Psoas muscle (tissue), 8 donors: ENCODE results near the gene SMARCAD1. TPM values are rescaled to one million over a fixed set of nuclear protein-coding genes. Genes with fewer than 3 reads are reported as not detected.
"Not testable (repeated sequence)": the region's sequence is repeated elsewhere in the genome, so short reads cannot be mapped to it uniquely, and the experiment has no call there.

Experiments used
- ATAC-seq, 4 donors: fragments of 200-7000 bp; cut with Tn5 transposase; one replicate each; pipeline ENCODE4 v1.9.1; 2020; ENCODE audit warnings: moderate library complexity in 3 of 4, mild to moderate bottlenecking in 2 of 4
- DNase-seq, 2 donors: peaks; one replicate each; pipeline ENCODE4 v3.0.0-alpha.2; 2020
- H3K27ac ChIP-seq: fragments of 200-600 bp; one replicate; pipeline ENCODE4 v1.8.0; 2022
- H3K27me3 ChIP-seq, 3 donors: fragments of 200-600 bp in 1 of 3; one replicate each; pipeline versions ENCODE4 v1.6.1 to v1.8.0; 2013 to 2022; ENCODE audit warnings: low read length in 2 of 3, mild to moderate bottlenecking in 2 of 3, moderate library complexity in 1 of 3; ENCODE audit not compliant: insufficient read depth in 3 of 3
- H3K36me3 ChIP-seq, 2 donors: fragments of 200-600 bp in 1 of 2; one replicate each; pipeline versions ENCODE4 v1.6.1 to v1.8.0; 2013 to 2022; ENCODE audit warnings: low read depth in 1 of 2, mild to moderate bottlenecking in 1 of 2, moderate library complexity in 1 of 2; ENCODE audit not compliant: insufficient read depth in 1 of 2
- H3K4me1 ChIP-seq: fragments of 200-600 bp; one replicate; pipeline ENCODE4 v1.8.0; 2022
- H3K4me3 ChIP-seq: fragments of 200-600 bp; one replicate; pipeline ENCODE4 v1.8.0; 2022; ENCODE audit warnings: mild to moderate bottlenecking
- H3K9me3 ChIP-seq: fragments of 200-600 bp; one replicate; pipeline ENCODE4 v1.8.0; 2022
- WGBS, 3 donors: extraction: QIAGEN DNeasy Blood & Tissue Kit; methylation state at CpG; one replicate each; pipeline versions ENCODE4 v1.1.6 to v1.1.7; 2013; 5-methylcytosine and 5-hydroxymethylcytosine counted together
- intact Hi-C, 2 donors: fragments of 100-400 bp; cut with DNase I; formaldehyde crosslinking; loops; one replicate each; pipeline versions ENCODE4 v1.11.0 to v1.14.2; 2022
- polyA plus RNA-seq, 3 donors: library from polyadenylated mRNA; stranded (reverse); fragments of 200-250 nt; gene quantifications; one replicate each; pipeline ENCODE4 v1.2.3, GENCODE V29; 2013
- total RNA-seq, 4 donors: library from RNA; stranded (reverse); fragmentation: NEBNext Ultra II Directional in 2 of 4; extraction: Animal tissue kit (Norgen Biotek cat#: 25700) in 2 of 4; gene quantifications; one replicate each; pipeline versions ENCODE4 v1.2.1 to v1.2.4, GENCODE V29; 2021 to 2023
- TF ChIP-seq, protein P1 (sequence below): fragments of 200-600 bp; IDR thresholded peaks from one replicate; pipeline ENCODE4 v1.8.0; 2022; ENCODE audit warnings: antibody characterized with exemption
- donor health status: healthy with polysubstance abuse.
- donor health status: DM: no; HTN: no; CAD: no; lungs with moderate emphysema.
- donor health status: Bipolar disorder and iron deficiency.
- donor health status: healthy.
- donor health status: DM: yes; HTN: yes; CAD: no.
- donor health status: DM: no; HTN: no; CAD: no.
- donor health status: DM: no; HTN: no; CAD: no.
- donor health status: DM: yes; HTN: yes; CAD: no.

The SMARCAD1 gene
- total and polyA plus RNA-seq, 7 donors: 5.0 to 10.5 (median 8.1) TPM

DNA sequence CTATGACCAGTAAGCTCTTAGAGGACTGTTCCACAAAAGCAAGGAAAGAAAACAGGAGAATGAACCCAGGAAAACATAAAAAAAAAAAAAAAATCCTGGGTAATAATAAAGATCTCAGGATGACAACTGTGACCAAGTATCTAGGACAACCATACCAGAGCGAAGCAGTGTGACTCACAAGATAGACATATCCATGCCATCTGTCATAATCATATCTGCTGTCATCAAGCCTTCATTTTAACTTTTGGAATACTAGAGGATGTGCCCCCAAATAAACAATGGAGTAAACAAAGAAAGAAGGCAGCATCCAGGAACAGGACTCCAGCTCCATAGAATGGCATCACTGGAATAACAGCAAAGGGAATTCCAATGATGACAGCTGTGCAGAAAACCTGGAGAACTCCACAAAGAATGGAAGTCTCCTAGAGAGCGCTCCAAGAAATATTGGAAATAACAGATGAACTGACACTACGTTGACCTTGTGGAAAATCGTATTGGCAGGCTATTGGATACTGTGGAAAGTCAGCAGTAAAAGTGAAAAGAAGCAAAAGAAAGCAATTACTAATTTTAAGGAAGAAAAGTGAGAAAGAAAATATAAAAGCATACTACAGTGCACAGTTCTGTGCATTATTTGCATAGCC, 99.7 kb downstream of the SMARCAD1 start:
- no peak overlapping the region for H3K27ac ChIP-seq
- peaks cover 8% of the 10 kb centered on the region for H3K4me1 ChIP-seq
- H3K9me3 ChIP-seq: no peaks in the 10 kb centered on the region
- no peaks in the 10 kb centered on the region for H3K27me3 ChIP-seq
- no peak overlapping the region for H3K4me3 ChIP-seq
- DNase-seq (no peak), ATAC-seq (peak; percentile 89 to 94 (median 90))
- intact Hi-C loops: loop anchor here (10.0 kb wide), 2 partner anchors 87 to 287 kb away; no protein-coding TSS in a partner anchor
- no peaks in the 10 kb centered on the region for H3K36me3 ChIP-seq
- WGBS, 3 donors: 40 to 52% (median 45%) methylated on average over 4 of the region's 4 CpGs
- TF ChIP-seq, protein P1, sequence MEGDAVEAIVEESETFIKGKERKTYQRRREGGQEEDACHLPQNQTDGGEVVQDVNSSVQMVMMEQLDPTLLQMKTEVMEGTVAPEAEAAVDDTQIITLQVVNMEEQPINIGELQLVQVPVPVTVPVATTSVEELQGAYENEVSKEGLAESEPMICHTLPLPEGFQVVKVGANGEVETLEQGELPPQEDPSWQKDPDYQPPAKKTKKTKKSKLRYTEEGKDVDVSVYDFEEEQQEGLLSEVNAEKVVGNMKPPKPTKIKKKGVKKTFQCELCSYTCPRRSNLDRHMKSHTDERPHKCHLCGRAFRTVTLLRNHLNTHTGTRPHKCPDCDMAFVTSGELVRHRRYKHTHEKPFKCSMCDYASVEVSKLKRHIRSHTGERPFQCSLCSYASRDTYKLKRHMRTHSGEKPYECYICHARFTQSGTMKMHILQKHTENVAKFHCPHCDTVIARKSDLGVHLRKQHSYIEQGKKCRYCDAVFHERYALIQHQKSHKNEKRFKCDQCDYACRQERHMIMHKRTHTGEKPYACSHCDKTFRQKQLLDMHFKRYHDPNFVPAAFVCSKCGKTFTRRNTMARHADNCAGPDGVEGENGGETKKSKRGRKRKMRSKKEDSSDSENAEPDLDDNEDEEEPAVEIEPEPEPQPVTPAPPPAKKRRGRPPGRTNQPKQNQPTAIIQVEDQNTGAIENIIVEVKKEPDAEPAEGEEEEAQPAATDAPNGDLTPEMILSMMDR: no peak

DNA sequence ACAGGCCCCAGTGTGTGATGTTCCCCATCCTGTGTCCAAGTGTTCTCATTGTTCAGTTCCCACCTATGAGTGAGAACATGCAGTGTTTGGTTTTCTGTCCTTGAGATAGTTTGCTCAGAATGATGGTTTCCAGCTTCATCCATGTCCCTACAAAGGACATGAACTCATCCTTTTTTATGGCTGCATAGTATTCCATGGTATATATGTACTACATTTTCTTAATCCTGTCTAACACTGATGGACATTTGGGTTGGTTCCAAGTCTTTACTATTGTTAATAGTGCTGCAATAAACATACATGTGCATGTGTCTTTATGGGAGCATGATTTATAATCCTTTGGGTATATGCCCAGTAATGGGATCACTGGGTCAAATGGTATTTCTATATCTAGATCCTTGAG, 112.3 kb downstream of the SMARCAD1 start:
- H3K27me3 ChIP-seq, H3K4me1 ChIP-seq, ATAC-seq, H3K9me3 ChIP-seq, intact Hi-C loops, H3K27ac ChIP-seq, H3K36me3 ChIP-seq, H3K4me3 ChIP-seq, DNase-seq: not testable (repeated sequence)

DNA sequence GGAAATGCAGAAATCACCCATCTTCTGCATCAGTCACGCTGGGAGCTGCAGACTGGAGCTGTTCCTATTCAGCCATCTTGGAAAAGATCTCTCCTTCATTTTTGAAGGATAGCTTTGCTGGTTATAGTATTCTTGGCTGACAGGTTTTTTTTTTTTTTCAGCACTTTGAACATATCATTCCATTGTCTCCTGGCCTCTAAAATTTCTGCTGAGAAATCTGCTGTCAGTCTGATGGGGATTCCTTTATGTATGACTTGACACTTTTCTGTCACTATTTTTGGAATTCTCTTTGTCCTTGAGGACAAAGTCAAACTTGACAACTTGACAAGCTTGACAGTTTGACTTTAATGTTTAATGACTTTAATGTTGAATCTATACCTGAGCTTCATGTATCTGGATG, 118.2 kb downstream of the SMARCAD1 start:
- H3K4me1 ChIP-seq: no peaks in the 10 kb centered on the region
- DNase-seq (no peak), ATAC-seq (no peak)
- intact Hi-C loops: no loop called here
- H3K9me3 ChIP-seq: peaks cover 11% of the 10 kb centered on the region
- H3K4me3 ChIP-seq: no peak overlapping the region
- 86 to 91% (median 90%) methylated on average over 1 of the region's 1 CpG for WGBS, 3 donors
- peaks cover 0 to 2% (median 0%) of the 10 kb centered on the region in 3 donors for H3K27me3 ChIP-seq
- no peaks in the 10 kb centered on the region for H3K36me3 ChIP-seq
- H3K27ac ChIP-seq: no peak overlapping the region
- TF ChIP-seq, protein P1: no peak

DNA sequence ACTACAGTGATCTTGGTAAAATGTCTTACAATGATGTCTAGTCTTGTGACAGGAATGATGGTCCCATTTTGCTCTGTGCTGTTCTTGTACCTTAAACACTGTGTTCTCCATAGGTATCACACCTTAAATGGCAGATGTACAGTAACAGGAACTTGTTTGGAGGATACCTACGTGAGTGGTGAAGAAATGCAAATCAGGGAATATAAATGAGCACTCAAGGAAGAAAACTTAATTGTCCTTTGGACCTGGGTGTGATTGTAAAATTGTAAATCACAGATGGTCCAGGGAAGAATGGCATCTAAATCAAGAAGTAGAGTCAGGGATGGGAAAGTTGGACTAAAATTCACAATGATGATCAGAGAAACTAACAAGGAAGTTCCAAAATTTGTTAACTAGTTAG, 122.3 kb downstream of the SMARCAD1 start:
- H3K4me3 ChIP-seq: no peak overlapping the region
- TF ChIP-seq, protein P1: no peak
- WGBS, 3 donors: 55 to 73% (median 64%) methylated on average over 1 of the region's 1 CpG
- ATAC-seq (no peak), DNase-seq (no peak)
- H3K27me3 ChIP-seq: peaks cover 0 to 2% (median 0%) of the 10 kb centered on the region in 3 donors
- intact Hi-C loops: loop anchor here in 1 of 2 donors (10.0 kb wide), 1 partner anchor 55 kb away; no protein-coding TSS in a partner anchor
- peaks cover 11% of the 10 kb centered on the region for H3K9me3 ChIP-seq
- no peaks in the 10 kb centered on the region for H3K4me1 ChIP-seq
- no peaks in the 10 kb centered on the region for H3K36me3 ChIP-seq
- H3K27ac ChIP-seq: no peak overlapping the region

DNA sequence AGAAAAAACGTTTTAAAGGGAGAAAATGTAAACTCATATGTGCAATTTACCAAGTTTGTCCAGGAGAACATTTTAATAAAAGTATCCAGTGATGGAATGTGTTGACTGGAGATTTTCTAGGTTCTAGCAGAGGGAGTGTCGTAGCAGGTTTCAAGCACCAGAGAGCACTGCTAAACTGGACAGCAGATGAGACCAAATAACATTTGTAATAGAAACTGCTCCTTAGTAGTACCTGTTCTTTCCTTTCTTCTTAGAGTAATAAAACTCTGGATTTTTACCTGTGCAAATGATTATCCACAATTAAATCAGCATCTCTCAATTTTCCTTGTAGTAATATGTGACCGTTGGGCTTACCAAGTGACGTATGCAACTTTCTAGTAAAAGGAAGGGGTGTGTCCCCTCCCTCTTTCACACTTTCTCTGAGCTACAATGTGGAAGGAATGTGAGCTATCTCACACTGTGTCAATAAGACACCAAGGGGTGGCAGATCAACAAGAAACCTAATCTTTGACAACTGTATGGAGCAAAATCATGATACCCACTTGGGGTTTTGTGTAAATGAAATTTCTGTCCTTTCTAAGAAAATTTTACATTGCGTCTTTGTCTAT, 125.4 kb downstream of the SMARCAD1 start:
- H3K27me3 ChIP-seq: no peaks in the 10 kb centered on the region
- H3K4me3 ChIP-seq: no peak overlapping the region
- DNase-seq: no peak
- H3K36me3 ChIP-seq: no peaks in the 10 kb centered on the region
- H3K4me1 ChIP-seq: no peaks in the 10 kb centered on the region
- peak in 3 of 4 donors; percentile 57 to 80 (median 71) for ATAC-seq
- 40 to 50% (median 44%) methylated on average over 5 of the region's 5 CpGs for WGBS, 3 donors
- H3K9me3 ChIP-seq: no peaks in the 10 kb centered on the region
- intact Hi-C loops: loop anchor here in 1 of 2 donors (10.0 kb wide), 1 partner anchor 52 kb away; no protein-coding TSS in a partner anchor
- no peak overlapping the region for H3K27ac ChIP-seq
- TF ChIP-seq, protein P1: peak; percentile 45
